ENCODE results near the gene SAC3D1. TPM values are rescaled to one million over a fixed set of nuclear protein-coding genes. Genes with fewer than 3 reads are reported as not detected.

Gene SAC3D1
- polyA plus RNA-seq, 3 donors = 4.4 to 14.1 (median 6.7) TPM

GRCh38 chr11:65057526-65057925 lies 16.5 kb downstream of the SAC3D1 start:
- Mint-ChIP-seq H3K9me3 (peaks cover 0 to 5% (median 1%) of the 10 kb centered on the region in 7 donors), H3K4me1 (peaks cover 38% of the 10 kb centered on the region), H3K4me3 (no peak overlapping the region), H3K36me3 (no peaks in the 10 kb centered on the region), H3K27ac (no peak overlapping the region), H3K27me3 (ENCODE audit: low read depth in 3 of 3) (peaks cover 10 to 16% (median 16%) of the 10 kb centered on the region in 3 donors)
- H3K27ac ChIP-seq (ENCODE audit: low read depth in 1 of 2, low read length in 2 of 2) = no peak overlapping the region
- H3K4me1 ChIP-seq (ENCODE audit: control insufficient read depth in 1 of 2, insufficient read depth in 2 of 2, low read length in 2 of 2) = peaks cover 9 to 16% of the 10 kb centered on the region in 2 donors
- H3K27me3 ChIP-seq (ENCODE audit: control insufficient read depth in 2 of 2, insufficient read depth in 2 of 2, low read length in 2 of 2) = no peaks in the 10 kb centered on the region
- no peaks in the 10 kb centered on the region for H4K20me1 ChIP-seq (ENCODE audit: insufficient read depth, low read length)
- H3K36me3 ChIP-seq (replicated peaks in 1 of 2; ENCODE audit: control insufficient read depth in 1 of 2, insufficient read depth in 2 of 2, low read length in 2 of 2) = no peaks in the 10 kb centered on the region
- intact Hi-C loops (cut with micrococcal nuclease) = no loop called here
- H2AFZ ChIP-seq (ENCODE audit: insufficient read depth, low read depth, low read length, poor library complexity, severe bottlenecking) = no peak overlapping the region
- H3K79me2 ChIP-seq (ENCODE audit: insufficient read depth, low read length) = no peaks in the 10 kb centered on the region
- WGBS (ENCODE audit: insufficient coverage) = no CpG with 5 or more reads among the region's 7 CpGs
- H3K9me3 ChIP-seq (replicated peaks in 1 of 2; ENCODE audit: control insufficient read depth in 1 of 2, insufficient read depth in 1 of 2, low read length in 2 of 2) = no peaks in the 10 kb centered on the region
- no peak for DNase-seq
- no peak overlapping the region for H3K9ac ChIP-seq (ENCODE audit: insufficient read depth, low read length, poor library complexity, severe bottlenecking)
- H3K4me2 ChIP-seq (replicated peaks; ENCODE audit: extremely low read depth, low read length, poor library complexity, severe bottlenecking) = no peak overlapping the region
- H3K4me3 ChIP-seq (replicated peaks in 1 of 3; ENCODE audit: low read depth in 2 of 3, low read length in 3 of 3) = no peak overlapping the region
- no peak for TF ChIP-seq CTCF (IDR thresholded peaks at IDR 0.05)

- Histone ChIP-seq H3K36me3 (replicated peaks in 1 of 2; ENCODE audit: control insufficient read depth in 1 of 2, insufficient read depth in 2 of 2, low read length in 2 of 2) (no peaks in the 10 kb centered on the region), H3K4me3 (replicated peaks in 1 of 3; ENCODE audit: low read depth in 2 of 3, low read length in 3 of 3) (no peak overlapping the region), H3K27ac (ENCODE audit: low read depth in 1 of 2, low read length in 2 of 2) (no peak overlapping the region), H3K9ac (ENCODE audit: insufficient read depth, low read length, poor library complexity, severe bottlenecking) (no peak overlapping the region), H4K20me1 (ENCODE audit: insufficient read depth, low read length) (no peaks in the 10 kb centered on the region), H3K27me3 (ENCODE audit: control insufficient read depth in 2 of 2, insufficient read depth in 2 of 2, low read length in 2 of 2) (no peaks in the 10 kb centered on the region), H3K9me3 (replicated peaks in 1 of 2; ENCODE audit: control insufficient read depth in 1 of 2, insufficient read depth in 1 of 2, low read length in 2 of 2) (no peaks in the 10 kb centered on the region), H3K79me2 (ENCODE audit: insufficient read depth, low read length) (no peaks in the 10 kb centered on the region), H2AFZ (ENCODE audit: insufficient read depth, low read depth, low read length, poor library complexity, severe bottlenecking) (no peak overlapping the region), H3K4me2 (replicated peaks; ENCODE audit: extremely low read depth, low read length, poor library complexity, severe bottlenecking) (no peak overlapping the region), H3K4me1 (ENCODE audit: control insufficient read depth in 1 of 2, insufficient read depth in 2 of 2, low read length in 2 of 2) (peaks cover 9 to 16% of the 10 kb centered on the region in 2 donors)
- H3K9me3 Mint-ChIP-seq = peaks cover 0 to 5% (median 1%) of the 10 kb centered on the region in 7 donors
- no peak for DNase-seq
- H3K4me1 Mint-ChIP-seq = peaks cover 42% of the 10 kb centered on the region
- H3K36me3 Mint-ChIP-seq = no peaks in the 10 kb centered on the region
- 93% methylated on average over 13 of the region's 13 CpGs for WGBS (ENCODE audit: insufficient coverage)
- H3K27me3 Mint-ChIP-seq (ENCODE audit: low read depth in 3 of 3) = peaks cover 10 to 16% (median 13%) of the 10 kb centered on the region in 3 donors
- intact Hi-C loops (cut with micrococcal nuclease) = no loop called here
- no peak overlapping the region for H3K4me3 Mint-ChIP-seq
- no peak for TF ChIP-seq CTCF (IDR thresholded peaks at IDR 0.05)
- no peak overlapping the region for H3K27ac Mint-ChIP-seq
Observed at GRCh38 chr11:65058012-65058411, 17.0 kb downstream of the SAC3D1 start.
